OCI-LY7 (cell line): Measurements from ENCODE around the gene KLHL26. TPM values are rescaled to one million over a fixed set of nuclear protein-coding genes. Genes with fewer than 3 reads are reported as not detected.

Source experiments
- BruUV-seq: library from RNA; stranded (reverse); fragments of 400-500 nt; replicated peaks from 2 replicates; lab custom pipeline; 2021; lab: Mats Ljungman, UMichigan
- CTCF ChIA-PET: fragments of 300-600 bp; sonication (Branson Sonifier 250); formaldehyde crosslinking; loops from one replicate; lab custom pipeline; 2022; ENCODE audit warnings: antibody characterized with exemption; ENCODE audit not compliant: unreplicated experiment; lab: Charles Lee
- POLR2A ChIA-PET: fragments of 300-600 bp; sonication (Branson Sonifier 250); formaldehyde crosslinking; loops from one replicate; lab custom pipeline; 2022; ENCODE audit warnings: antibody characterized with exemption; lab: Charles Lee
- DNase-seq: peaks from one replicate; pipeline ENCODE4 v3.0.0-alpha.2; 2015; ENCODE audit warnings: low spot score
- H2AFZ ChIP-seq: fragments of 200-600 bp; sonication (generic), shearing (Covaris generic); 2 replicates; pipeline ENCODE4 v1.6.1; 2014; ENCODE audit warnings: mild to moderate bottlenecking, antibody characterized with exemption, low read length, moderate library complexity
- H3K27ac ChIP-seq: fragments of 200-600 bp; sonication (generic); 2 replicates; pipeline ENCODE4 v1.5.1; 2014; ENCODE audit warnings: mixed run types, low read depth, mild to moderate bottlenecking, moderate library complexity, low read length, inconsistent platforms; ENCODE audit not compliant: poor library complexity, severe bottlenecking
- H3K36me3 ChIP-seq: fragments of 200-600 bp; sonication (generic); 2 replicates; pipeline ENCODE4 v1.6.1; 2014; ENCODE audit warnings: mild to moderate bottlenecking, antibody characterized with exemption, low read length, moderate library complexity, mixed read lengths; ENCODE audit not compliant: insufficient read depth
- H3K4me1 ChIP-seq: fragments of 200-600 bp; sonication (generic); 2 replicates; pipeline ENCODE4 v1.5.1; 2014; ENCODE audit warnings: mild to moderate bottlenecking, low read length; ENCODE audit not compliant: insufficient read depth, poor library complexity, severe bottlenecking
- H3K4me2 ChIP-seq: fragments of 200-600 bp; sonication (generic); 2 replicates; pipeline ENCODE4 v1.6.1; 2014; ENCODE audit warnings: mild to moderate bottlenecking, low read length
- H3K4me3 ChIP-seq: fragments of 200-600 bp; sonication (generic); 2 replicates; pipeline ENCODE4 v1.5.1; 2014; ENCODE audit warnings: mild to moderate bottlenecking, low read depth, low read length; ENCODE audit not compliant: poor library complexity, severe bottlenecking
- H3K79me2 ChIP-seq: fragments of 200-600 bp; sonication (generic); 2 replicates; pipeline ENCODE4 v1.6.1; 2016; ENCODE audit warnings: low read depth, mild to moderate bottlenecking, low read length, moderate library complexity, mixed read lengths; ENCODE audit not compliant: insufficient read depth
- H3K9me2 ChIP-seq: fragments of 200-600 bp; sonication (generic); 2 replicates; pipeline ENCODE4 v1.6.1; 2016; ENCODE audit warnings: mild to moderate bottlenecking, low read length, mixed read lengths; ENCODE audit not compliant: insufficient read depth
- H3K9me3 ChIP-seq: fragments of 200-600 bp; sonication (generic); 2 replicates; pipeline ENCODE4 v1.6.1; 2014; ENCODE audit warnings: mild to moderate bottlenecking, mixed run types, low read length, mixed read lengths
- H4K20me1 ChIP-seq: fragments of 200-600 bp; sonication (generic); 2 replicates; pipeline ENCODE4 v1.6.1; 2014; ENCODE audit warnings: mild to moderate bottlenecking, antibody characterized with exemption, low read length, moderate library complexity, mixed read lengths; ENCODE audit not compliant: insufficient read depth
- EZH2phosphoT487 ChIP-seq: fragments of 200-600 bp; sonication (generic); IDR thresholded peaks from 2 replicates; pipeline ENCODE4 v1.6.1; 2018; ENCODE audit warnings: low read depth, borderline replicate concordance, mild to moderate bottlenecking, mixed run types, antibody characterized with exemption, low read length, moderate library complexity, mixed read lengths
- intact Hi-C: fragments of 100-400 bp; cut with micrococcal nuclease; formaldehyde crosslinking; loops from one replicate; pipeline ENCODE4 v1.10.0; 2022; ENCODE audit not compliant: unreplicated experiment
- total RNA-seq, 2 experiments: library from RNA; depleted of rRNA in 1 of 2; stranded (reverse); fragments of >200 nt in 1 of 2; shearing (Covaris generic) in 1 of 2; gene quantifications; 2 replicates each; pipeline ENCODE4 v1.2.3, GENCODE V29; 2014 to 2022
- TF ChIP-seq, protein P1 (sequence below): fragments of 200-600 bp; sonication (generic); conservative IDR thresholded peaks from 2 replicates; pipeline ENCODE4 v1.5.1; 2014; ENCODE audit warnings: mild to moderate bottlenecking, antibody characterized with exemption, low read length, moderate library complexity, mixed read lengths

KLHL26 gene
- total RNA-seq, 2 experiments from 2014 or later = 1.0 to 8.9 TPM

DNA sequence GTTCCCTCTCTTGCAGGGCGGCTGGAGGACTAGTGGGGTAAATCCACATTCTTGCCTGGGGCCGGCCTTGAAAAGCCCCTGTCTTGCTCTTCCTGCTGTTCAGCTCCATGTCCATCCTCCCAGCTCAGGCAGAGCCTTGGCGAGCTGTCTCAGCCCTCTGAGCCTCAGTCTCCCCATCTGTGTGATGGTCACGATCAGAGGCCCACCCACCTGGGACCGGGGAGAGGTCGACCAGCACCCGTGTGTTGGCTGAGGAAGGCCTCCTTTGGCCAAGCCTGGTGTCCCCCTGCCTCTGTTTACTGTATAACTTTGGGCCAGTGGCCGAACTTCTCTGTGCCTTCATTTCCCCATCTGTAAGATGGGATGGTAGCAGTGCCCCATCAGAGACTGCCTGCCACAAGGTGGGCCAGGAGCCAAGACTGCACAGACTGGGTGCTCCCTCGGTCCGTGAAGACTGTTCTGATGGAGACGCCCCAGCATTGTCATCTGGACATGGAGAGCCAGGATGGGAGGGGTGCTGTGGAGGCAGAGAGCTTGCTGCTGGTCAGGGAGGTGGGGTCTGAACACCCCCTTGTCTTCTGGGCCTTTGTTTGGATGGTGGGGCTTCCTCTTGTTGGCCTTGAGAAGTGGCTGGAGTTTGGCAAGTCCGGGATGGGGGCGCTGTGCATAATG is 18.5 kb downstream of the KLHL26 start:
- Histone ChIP-seq H3K4me3 (no peak overlapping the region), H4K20me1 (no peaks in the 10 kb centered on the region), H2AFZ (no peak overlapping the region), H3K27ac (no peak overlapping the region), H3K9me3 (no peaks in the 10 kb centered on the region), H3K36me3 (no peaks in the 10 kb centered on the region), H3K79me2 (no peaks in the 10 kb centered on the region), H3K4me2 (no peak overlapping the region), H3K4me1 (no peaks in the 10 kb centered on the region), H3K9me2 (no peaks in the 10 kb centered on the region)
- no peak for DNase-seq
- ChIA-PET CTCF (interaction anchor here (1.0 kb wide), 1 partner anchor 20 kb away, joined by 4 read pairs; no protein-coding TSS in a partner anchor), POLR2A (no interaction called here)
- intact Hi-C loops = no loop called here
- BruUV-seq = no TSS peak
- no peak for TF ChIP-seq EZH2phosphoT487

DNA sequence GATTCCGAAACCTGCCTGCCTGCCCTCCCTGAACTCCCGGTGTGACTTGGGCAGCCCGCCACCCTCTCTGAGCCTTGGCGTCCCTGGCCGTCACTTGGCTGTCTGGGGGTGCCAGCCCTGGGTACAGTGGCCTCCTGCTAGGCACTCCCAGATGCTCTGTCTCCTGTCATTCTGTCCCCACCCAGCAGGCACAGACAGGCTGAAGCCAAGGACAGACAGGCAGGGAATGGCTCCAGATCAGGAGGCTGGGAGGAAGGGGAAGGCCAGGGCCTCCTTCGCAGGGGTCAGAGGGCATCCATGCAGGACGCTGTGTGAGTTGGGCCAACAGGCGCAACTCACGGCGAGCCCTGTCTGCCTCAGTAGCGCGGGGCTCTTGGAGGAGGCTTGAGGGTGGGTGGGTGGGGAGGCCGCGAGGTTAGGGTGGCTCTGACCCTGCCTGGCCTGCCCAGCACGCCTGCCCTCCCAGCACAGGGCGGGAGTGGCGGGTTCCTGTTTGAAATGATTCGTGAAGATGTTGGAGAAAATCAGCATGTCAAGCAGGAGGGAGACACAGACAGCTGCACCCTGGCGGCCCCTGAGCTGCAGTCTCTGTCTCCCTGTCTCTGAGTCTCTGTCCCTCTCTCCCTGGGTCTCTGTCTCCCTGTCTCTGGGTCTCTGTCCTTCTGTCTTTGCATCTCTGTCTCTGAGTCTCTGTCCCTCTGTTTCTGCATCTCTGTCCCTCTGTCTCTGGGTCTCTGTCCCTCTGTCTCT is 19.7 kb downstream of the KLHL26 start:
- POLR2A ChIA-PET = no interaction called here
- no peak overlapping the region for H3K4me3 ChIP-seq
- H3K4me1 ChIP-seq = no peaks in the 10 kb centered on the region
- H3K27ac ChIP-seq = no peak overlapping the region
- H3K9me2 ChIP-seq = no peaks in the 10 kb centered on the region
- no peaks in the 10 kb centered on the region for H3K36me3 ChIP-seq
- intact Hi-C loops = no loop called here
- BruUV-seq = no TSS peak
- DNase-seq = no peak
- TF ChIP-seq, protein P1, sequence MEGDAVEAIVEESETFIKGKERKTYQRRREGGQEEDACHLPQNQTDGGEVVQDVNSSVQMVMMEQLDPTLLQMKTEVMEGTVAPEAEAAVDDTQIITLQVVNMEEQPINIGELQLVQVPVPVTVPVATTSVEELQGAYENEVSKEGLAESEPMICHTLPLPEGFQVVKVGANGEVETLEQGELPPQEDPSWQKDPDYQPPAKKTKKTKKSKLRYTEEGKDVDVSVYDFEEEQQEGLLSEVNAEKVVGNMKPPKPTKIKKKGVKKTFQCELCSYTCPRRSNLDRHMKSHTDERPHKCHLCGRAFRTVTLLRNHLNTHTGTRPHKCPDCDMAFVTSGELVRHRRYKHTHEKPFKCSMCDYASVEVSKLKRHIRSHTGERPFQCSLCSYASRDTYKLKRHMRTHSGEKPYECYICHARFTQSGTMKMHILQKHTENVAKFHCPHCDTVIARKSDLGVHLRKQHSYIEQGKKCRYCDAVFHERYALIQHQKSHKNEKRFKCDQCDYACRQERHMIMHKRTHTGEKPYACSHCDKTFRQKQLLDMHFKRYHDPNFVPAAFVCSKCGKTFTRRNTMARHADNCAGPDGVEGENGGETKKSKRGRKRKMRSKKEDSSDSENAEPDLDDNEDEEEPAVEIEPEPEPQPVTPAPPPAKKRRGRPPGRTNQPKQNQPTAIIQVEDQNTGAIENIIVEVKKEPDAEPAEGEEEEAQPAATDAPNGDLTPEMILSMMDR = no peak
- TF ChIP-seq EZH2phosphoT487 = no peak
- H4K20me1 ChIP-seq = no peaks in the 10 kb centered on the region
- H3K4me2 ChIP-seq = no peak overlapping the region
- no peaks in the 10 kb centered on the region for H3K79me2 ChIP-seq
- H2AFZ ChIP-seq = no peak overlapping the region
- CTCF ChIA-PET = no interaction called here
- H3K9me3 ChIP-seq = no peaks in the 10 kb centered on the region

DNA sequence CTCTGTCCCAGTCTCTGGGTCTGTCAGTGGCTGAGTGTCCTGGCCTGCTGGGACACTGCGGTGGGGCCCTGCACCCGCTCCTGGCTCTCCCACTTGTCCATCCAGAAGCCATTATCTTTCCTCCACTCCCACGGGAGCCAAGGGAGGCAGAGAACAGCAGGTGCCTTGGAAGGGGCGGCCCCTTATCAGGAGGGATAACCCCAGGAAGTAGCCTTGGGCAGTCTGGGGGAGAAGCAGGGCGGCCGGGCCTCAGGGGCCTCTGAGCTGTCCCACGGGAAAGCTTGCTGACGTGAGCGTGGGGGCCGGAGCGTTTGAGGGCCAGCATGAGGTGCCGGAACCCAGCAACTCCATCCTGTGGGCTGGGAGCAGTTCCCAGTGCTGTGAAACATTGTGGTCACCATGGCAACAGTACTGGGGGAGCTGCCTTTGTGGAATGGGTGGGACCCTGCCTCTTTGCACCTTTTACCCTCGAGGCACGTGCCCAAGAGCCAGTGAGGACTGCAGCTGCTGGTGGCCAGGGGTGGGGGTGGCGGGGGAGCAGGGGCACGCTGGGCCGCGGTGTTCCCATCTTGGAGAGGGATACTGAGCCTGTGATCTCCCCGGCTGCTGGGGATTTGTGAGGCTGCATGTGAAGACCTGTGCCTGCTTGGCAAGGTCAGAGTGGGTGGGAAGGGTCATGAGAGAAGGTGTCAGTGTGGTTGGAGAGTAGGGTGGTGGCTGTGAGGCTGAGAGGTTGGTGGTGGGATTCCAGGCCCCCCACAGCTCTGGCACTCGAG is 20.9 kb downstream of the KLHL26 start:
- no peak overlapping the region for H2AFZ ChIP-seq
- H3K27ac ChIP-seq = no peak overlapping the region
- H3K4me2 ChIP-seq = no peak overlapping the region
- DNase-seq = no peak
- no peak for TF ChIP-seq EZH2phosphoT487
- TF ChIP-seq, protein P1 = no peak
- no peaks in the 10 kb centered on the region for H3K79me2 ChIP-seq
- no peaks in the 10 kb centered on the region for H3K9me2 ChIP-seq
- POLR2A ChIA-PET = interaction anchor here (0.6 kb wide), 1 partner anchor 54 kb away, joined by 5 read pairs; no protein-coding TSS in a partner anchor
- no peak overlapping the region for H3K4me3 ChIP-seq
- no peaks in the 10 kb centered on the region for H3K9me3 ChIP-seq
- no peaks in the 10 kb centered on the region for H4K20me1 ChIP-seq
- H3K36me3 ChIP-seq = no peaks in the 10 kb centered on the region
- H3K4me1 ChIP-seq = no peaks in the 10 kb centered on the region
- CTCF ChIA-PET = no interaction called here
- intact Hi-C loops = no loop called here
- BruUV-seq = no TSS peak
